NB4 (cell line): ENCODE results near the gene KIF17.

Experiments
- POLR2A ChIP-seq: IDR thresholded peaks from 2 replicates; pipeline ENCODE4 v1.6.1; 2011; ENCODE audit warnings: mild to moderate bottlenecking; ENCODE audit not compliant: insufficient read length; ENCODE audit errors: extremely low read depth
- TF ChIP-seq, protein P1 (sequence below): IDR thresholded peaks from one replicate; pipeline ENCODE4 v1.5.1; 2012; ENCODE audit warnings: low read depth, low read length

DNA sequence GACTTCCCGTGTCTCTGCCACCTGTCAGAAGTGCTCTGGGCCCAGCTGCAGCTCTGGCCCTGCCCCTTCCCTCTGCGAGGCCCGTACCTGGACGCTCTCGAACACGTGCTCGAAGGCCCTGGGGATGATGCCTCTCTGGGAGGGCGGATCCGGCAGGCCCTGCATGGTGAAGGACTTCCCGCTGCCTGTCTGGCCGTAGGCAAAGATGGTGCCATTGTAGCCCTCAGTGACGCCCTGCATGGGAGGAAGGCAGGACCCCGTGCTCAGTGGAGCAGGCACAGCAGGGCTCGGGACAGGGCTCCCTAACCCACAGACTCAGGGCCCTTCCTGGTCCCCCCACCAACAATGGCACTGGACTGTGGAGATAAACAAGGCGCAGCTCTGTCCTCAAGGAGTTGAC, 2.4 kb downstream of the KIF17 start:
- TF ChIP-seq, protein P1, sequence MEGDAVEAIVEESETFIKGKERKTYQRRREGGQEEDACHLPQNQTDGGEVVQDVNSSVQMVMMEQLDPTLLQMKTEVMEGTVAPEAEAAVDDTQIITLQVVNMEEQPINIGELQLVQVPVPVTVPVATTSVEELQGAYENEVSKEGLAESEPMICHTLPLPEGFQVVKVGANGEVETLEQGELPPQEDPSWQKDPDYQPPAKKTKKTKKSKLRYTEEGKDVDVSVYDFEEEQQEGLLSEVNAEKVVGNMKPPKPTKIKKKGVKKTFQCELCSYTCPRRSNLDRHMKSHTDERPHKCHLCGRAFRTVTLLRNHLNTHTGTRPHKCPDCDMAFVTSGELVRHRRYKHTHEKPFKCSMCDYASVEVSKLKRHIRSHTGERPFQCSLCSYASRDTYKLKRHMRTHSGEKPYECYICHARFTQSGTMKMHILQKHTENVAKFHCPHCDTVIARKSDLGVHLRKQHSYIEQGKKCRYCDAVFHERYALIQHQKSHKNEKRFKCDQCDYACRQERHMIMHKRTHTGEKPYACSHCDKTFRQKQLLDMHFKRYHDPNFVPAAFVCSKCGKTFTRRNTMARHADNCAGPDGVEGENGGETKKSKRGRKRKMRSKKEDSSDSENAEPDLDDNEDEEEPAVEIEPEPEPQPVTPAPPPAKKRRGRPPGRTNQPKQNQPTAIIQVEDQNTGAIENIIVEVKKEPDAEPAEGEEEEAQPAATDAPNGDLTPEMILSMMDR, result no peak
- no peak for TF ChIP-seq POLR2A
